NCI-H2107 (cell line): Measurements from ENCODE around the gene TSR3.

Experiments
- DNase-seq: peaks from one replicate; lab custom pipeline; 2025; lab: John Stamatoyannopoulos, UW

The TSR3 gene

GRCh38 chr16:1351215-1351581 lies 480 bp downstream of the TSR3 start:
- DNase-seq, result no peak

- DNase-seq, result no peak
These were observed 987 bp downstream of the TSR3 start for GRCh38 chr16:1350691-1351090.

GRCh38 chr16:1349951-1350350 lies 1.7 kb downstream of the TSR3 start:
- no peak for DNase-seq

- no peak for DNase-seq
These were observed 2.3 kb downstream of the TSR3 start for GRCh38 chr16:1349351-1349750.

- no peak for DNase-seq
These were observed 2.8 kb downstream of the TSR3 start for GRCh38 chr16:1348926-1349325.

- DNase-seq, result no peak
These were observed 3.2 kb downstream of the TSR3 start for GRCh38 chr16:1348441-1348840.

- DNase-seq, result no peak
These were observed 3.7 kb downstream of the TSR3 start for GRCh38 chr16:1347962-1348361.

- DNase-seq, result no peak
These were observed 4.3 kb downstream of the TSR3 start for GRCh38 chr16:1347286-1347855.

- DNase-seq, result no peak
These were observed 5.0 kb downstream of the TSR3 start for GRCh38 chr16:1346422-1347285.

GRCh38 chr16:1345651-1346421 lies 5.8 kb downstream of the TSR3 start:
- DNase-seq, result no peak

GRCh38 chr16:1345087-1345486 lies 6.6 kb downstream of the TSR3 start:
- no peak for DNase-seq

- DNase-seq, result no peak
These were observed 7.2 kb downstream of the TSR3 start for GRCh38 chr16:1344499-1344898.

- no peak for DNase-seq
These were observed 8.0 kb downstream of the TSR3 start for GRCh38 chr16:1343428-1344242.

- DNase-seq, result peak; percentile 92
These were observed 8.9 kb downstream of the TSR3 start for GRCh38 chr16:1342526-1343427.

GRCh38 chr16:1341495-1342420 lies 9.9 kb downstream of the TSR3 start:
- DNase-seq, result no peak

- no peak for DNase-seq
These were observed 10.8 kb downstream of the TSR3 start for GRCh38 chr16:1340730-1341494.

- peak; percentile 24 for DNase-seq
These were observed 12.6 kb downstream of the TSR3 start for GRCh38 chr16:1338855-1339675.

- DNase-seq, result no peak
These were observed 13.5 kb downstream of the TSR3 start for GRCh38 chr16:1338119-1338730.
